ENCODE measurements around the gene PDXK.

DNA sequence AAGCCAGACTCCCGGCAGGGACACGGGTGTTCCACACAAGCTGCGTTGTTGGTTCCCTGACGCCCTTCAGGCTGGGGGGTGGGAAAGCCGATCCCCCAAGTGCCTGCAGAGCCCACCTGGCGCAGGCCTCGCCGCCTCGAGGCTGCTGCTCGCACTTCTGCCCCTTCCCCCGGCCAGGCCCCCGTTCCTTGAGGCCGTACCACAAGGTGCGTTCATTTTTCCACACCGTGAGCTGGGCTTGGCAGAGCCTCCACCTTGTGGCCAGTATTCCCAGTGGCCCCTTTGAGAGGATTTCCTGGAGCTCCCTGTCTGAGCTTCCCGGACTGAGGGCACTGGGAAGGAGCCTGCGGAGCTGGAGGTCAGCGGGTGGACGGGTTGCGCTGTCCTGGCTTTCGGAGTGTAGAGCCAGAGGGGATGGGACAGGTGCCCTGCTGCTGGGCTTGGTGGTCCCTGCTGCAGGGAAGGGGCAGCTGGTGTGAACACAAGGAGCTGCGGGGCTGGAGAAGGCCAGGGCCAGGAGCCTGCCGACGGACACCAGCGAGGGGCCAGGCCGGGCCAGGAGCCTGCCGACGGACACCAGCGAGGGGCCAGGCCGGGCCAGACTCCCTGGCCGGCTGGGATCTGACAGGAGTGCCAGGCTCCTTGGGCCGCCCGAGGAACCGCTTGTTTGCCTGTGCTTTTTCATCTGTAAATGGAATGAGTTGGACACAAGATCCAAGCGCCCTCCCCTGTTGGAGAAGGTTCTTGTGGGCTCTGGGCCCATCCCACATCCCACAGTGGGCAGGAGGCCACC, 18.4 kb downstream of the PDXK start:
- no peak for TF ChIP-seq MEF2A (IDR thresholded peaks at IDR 0.05; ENCODE audit: insufficient read depth, low read depth, low read length)
- no peak for TF ChIP-seq EP300 (IDR thresholded peaks at IDR 0.05; ENCODE audit: borderline replicate concordance in 1 of 2, control insufficient read depth in 1 of 2, low read depth in 2 of 2, low read length in 2 of 2)
- TF ChIP-seq POLR2AphosphoS5 (IDR thresholded peaks at IDR 0.05; ENCODE audit: low read length): no peak
- TF ChIP-seq, protein P1, sequence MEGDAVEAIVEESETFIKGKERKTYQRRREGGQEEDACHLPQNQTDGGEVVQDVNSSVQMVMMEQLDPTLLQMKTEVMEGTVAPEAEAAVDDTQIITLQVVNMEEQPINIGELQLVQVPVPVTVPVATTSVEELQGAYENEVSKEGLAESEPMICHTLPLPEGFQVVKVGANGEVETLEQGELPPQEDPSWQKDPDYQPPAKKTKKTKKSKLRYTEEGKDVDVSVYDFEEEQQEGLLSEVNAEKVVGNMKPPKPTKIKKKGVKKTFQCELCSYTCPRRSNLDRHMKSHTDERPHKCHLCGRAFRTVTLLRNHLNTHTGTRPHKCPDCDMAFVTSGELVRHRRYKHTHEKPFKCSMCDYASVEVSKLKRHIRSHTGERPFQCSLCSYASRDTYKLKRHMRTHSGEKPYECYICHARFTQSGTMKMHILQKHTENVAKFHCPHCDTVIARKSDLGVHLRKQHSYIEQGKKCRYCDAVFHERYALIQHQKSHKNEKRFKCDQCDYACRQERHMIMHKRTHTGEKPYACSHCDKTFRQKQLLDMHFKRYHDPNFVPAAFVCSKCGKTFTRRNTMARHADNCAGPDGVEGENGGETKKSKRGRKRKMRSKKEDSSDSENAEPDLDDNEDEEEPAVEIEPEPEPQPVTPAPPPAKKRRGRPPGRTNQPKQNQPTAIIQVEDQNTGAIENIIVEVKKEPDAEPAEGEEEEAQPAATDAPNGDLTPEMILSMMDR (IDR thresholded peaks at IDR 0.05 in 2 of 3, conservative IDR thresholded peaks at IDR 0.05 in 1 of 3; ENCODE audit: control insufficient read depth in 2 of 3, extremely low read depth in 1 of 3, insufficient read depth in 1 of 3, low read depth in 3 of 3, low read length in 3 of 3): no peak
- no peak for TF ChIP-seq TAF1 (IDR thresholded peaks at IDR 0.05; ENCODE audit: borderline replicate concordance, low read depth, low read length)
- no peak for TF ChIP-seq LARP7 (IDR thresholded peaks at IDR 0.05)
- TF ChIP-seq, protein P2, sequence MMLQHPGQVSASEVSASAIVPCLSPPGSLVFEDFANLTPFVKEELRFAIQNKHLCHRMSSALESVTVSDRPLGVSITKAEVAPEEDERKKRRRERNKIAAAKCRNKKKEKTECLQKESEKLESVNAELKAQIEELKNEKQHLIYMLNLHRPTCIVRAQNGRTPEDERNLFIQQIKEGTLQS (IDR thresholded peaks at IDR 0.05; ENCODE audit: borderline replicate concordance, extremely low read depth, low read depth, low read length): no peak

Data from GM12878 (cell line).